Activated T-helper 1 cell treated with Interleukin-2 at 50 U/mL for 16 hours (primary cell): ENCODE measurements around the gene XPR1.
"Not testable (repeated sequence)": the region's sequence is repeated elsewhere in the genome, so short reads cannot be mapped to it uniquely, and the experiment has no call there.

ENCODE experiments used
- DNase-seq: peaks from one replicate; pipeline ENCODE4 v3.0.0-alpha.2; 2020; ENCODE audit warnings: low read depth

XPR1 gene

DNA sequence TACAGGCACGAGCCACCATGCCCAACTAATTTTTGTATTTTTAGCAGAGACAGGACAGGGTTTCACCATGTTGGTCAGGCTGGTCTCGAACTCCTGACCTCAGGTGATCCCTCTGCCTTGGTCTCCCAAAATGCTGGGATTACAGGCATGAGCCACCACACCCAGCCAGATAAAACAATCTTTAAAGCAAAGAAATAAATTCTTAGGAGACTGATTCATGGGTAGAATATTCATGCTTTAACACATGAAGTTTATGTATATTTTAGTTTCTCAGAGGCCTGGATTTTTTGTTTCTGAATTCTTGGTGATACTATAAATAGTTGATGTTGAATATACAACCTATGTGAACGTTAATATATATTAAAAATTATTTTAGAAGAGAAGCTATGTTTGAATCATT lies 153.5 kb downstream of the XPR1 start:
- no peak for DNase-seq

DNA sequence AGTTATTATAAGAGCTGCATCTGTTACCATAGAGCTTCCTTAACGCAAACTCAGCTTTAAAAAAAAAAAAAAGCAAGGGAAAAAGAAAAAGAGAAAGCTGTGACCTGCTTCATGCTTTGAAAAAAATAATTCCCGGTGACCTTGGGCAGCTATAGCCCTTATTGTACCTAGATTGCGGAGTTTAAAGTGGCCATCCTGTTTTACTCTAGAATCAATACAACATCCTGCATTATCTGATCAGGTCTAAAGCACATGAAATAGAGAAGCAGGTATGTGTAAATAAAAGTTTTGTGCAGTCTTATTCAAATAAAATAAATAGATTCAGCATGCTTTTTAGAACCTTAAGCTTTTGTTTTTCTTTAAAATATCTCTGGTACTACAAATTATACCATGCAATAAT lies 154.1 kb downstream of the XPR1 start:
- no peak for DNase-seq

DNA sequence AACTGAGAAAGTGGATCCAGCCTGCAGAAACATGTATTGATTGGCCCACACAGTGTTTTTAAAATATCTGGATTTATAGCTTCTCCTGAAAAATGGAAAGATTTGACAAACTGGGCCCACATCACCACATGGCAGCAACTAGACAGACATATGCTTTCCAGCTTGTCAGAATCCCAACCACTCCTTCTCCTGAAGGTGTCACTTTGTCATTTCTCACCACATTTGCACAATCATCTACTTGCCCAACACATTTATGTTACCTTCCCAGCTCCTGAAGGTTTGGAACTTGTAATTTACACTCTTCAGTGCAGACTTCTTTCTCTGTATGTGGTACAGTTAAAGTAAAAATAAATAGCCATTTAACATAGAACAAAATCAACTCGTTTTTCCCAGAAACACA lies 154.8 kb downstream of the XPR1 start:
- DNase-seq: no peak

DNA sequence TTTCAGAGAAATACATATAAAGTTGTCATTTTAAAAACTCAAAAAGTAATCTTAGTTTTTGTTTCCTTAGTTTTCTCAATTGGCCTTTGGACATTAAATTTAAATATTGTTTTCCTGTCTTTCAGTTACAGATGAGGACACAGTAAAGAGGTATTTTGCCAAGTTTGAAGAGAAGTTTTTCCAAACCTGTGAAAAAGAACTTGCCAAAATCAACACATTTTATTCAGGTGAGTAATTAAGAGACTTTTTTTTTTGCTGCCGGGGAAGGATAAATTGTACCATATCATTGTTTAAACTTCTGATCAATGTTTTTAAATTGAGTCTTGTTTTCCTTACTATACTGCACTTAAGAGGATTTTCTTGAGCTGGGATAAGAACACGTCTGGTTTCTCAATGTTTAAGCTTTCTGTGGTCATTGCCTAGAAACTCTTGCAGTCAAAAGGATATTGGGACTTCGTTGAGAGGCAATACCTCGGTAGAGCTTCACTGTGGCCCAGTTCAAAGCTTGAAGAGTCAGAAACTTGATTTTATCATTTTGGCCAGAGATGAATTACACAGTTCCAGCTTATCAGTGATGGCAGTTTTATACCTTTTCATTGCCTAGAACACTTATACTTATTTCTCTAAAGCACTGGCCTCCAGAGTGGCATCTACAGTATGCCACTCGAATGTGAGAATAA lies 155.9 kb downstream of the XPR1 start:
- DNase-seq: no peak

DNA sequence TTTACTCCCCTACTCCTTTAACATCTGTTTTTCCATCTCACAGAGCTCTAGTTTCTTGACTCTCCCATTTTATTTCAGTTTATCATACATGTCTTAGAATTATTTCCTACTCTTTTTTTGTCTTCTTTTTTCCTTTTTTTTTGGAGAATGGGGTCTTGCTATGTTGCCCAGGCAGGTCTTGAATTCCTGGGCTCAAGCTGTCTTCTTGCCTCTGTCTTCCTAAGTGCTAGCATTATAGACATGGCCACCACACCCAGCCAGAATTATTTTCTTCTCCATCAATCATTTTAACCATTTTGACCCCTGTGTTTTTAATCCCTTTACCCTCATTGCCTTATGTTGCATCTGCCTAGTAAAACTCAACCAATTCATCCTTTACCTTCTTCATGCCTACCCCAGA lies 157.6 kb downstream of the XPR1 start:
- no peak for DNase-seq

DNA sequence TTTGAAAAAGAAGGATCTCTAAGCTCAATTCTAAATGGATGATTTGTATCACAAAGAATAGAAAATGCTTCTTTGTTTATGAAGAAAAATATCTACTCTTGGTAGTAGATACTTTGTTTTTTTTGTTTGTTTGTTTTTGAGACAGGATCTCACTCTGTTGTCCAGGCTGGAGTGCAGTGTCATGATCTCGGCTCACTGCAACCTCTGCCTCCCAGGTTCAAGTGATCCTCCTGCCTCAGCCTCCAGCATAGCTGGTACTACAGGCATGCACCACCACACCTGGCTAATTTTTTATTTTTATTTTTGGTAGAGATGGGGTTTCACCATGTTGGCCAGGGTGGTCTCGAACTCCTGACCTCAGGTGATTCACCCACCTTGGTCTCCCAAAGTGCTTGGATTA lies 159.3 kb downstream of the XPR1 start:
- not testable (repeated sequence) for DNase-seq

DNA sequence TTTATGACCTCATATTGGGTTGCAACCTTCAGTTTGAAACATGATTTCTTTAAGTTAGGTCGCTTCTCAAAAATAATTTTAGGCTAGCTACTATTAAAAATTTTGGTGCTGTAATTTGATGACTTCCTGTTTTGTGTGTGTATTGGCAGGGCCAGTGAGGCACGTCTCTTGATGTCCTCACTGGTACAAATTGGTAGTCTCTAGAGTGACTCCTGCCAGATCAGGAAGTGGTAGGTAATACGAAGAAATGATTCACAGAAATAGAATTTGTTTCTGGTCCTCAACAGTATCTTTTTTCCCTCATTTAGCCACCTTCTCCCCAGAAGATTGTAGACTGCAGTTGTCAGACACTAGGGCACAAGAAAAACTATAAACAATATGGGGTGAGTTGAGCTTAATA lies 160.0 kb downstream of the XPR1 start:
- no peak for DNase-seq

DNA sequence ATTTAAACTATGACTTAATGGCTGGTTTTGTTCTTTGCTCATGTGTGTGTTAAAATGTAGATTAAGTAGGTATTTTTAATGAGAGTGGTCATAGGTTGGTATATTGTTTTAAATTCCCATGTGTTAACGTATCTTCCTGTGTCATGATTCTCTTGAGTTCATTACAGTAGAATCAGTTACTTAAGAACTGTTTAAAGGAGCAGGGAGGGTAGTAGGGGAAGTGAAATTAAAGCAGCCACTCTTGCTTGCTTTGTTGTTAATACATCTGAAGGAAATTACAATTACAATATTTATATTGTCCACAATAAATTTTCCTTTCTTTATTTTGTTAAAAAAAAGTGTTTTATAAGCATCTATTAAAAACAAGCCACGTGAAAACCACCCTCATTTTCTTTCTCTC lies 161.6 kb downstream of the XPR1 start:
- no peak for DNase-seq

DNA sequence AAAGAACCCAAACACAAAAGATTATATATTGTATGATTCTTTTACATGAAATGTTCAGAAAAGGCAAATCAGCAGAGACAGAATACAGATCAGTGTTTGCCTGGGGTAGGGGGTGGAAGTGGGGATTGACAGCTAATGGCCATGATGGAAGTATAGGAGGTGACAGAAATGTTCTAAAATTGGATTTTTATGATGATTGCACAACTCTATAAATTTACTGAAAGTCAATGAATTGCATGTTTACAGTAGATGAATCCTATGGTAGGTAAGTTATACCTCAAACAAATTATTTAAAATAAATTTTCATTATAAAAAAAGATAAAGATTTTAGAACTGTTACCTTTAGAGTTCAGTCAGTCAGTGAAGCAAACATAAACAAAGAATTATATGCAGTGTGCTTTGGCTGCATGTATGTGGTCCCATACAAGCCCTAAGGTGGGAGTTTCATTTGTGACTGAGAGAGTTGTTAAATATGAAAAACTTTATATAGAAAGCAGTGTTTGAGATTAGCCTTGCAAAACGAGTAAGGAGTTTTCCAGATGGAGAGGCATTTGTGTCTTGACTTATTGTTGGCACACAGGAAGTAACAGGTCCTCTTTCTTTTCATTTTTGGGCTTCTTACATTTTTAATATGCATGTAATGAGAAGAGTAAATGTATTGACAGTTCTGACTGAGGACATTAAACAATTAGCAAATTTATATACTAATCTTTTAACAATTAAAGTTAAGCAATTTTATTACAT lies 165.2 kb downstream of the XPR1 start:
- DNase-seq: no peak

DNA sequence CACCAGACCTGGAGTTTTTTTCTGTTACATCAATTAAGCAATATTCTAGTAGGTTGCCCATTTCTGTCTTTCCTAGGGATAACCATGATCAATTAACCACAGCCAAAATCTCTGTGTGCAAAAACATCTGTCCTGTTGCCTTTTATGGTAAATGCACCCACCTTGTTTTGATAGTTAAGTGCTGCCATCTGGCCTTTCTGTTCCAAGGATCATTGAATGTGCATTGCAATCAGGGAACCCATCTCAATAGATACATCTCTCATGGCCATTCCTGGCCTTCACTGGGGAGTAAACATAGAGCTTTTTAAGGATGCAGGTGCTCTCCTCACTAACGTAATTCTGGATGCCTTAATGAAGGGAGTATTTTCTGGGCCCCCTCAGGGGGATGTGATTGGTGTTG lies 169.1 kb downstream of the XPR1 start:
- no peak for DNase-seq

DNA sequence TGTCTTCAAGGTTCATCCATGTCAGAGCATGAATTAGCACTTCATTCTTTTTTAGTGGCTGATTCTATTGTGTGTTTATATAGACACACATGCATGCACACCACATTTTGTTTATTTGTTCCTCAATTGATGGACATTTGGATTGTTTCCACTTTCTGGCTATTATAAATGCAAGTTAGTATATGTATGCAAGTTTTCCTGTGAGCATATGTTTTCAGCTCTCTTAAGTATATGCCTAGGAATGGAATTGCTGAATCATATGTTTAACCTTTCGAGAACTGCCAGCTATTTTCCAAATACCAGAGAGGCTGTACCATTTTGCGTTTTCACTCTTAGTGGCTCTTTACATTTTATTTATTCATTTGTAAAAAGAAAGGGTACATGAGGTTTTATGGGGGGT lies 171.0 kb downstream of the XPR1 start:
- no peak for DNase-seq

DNA sequence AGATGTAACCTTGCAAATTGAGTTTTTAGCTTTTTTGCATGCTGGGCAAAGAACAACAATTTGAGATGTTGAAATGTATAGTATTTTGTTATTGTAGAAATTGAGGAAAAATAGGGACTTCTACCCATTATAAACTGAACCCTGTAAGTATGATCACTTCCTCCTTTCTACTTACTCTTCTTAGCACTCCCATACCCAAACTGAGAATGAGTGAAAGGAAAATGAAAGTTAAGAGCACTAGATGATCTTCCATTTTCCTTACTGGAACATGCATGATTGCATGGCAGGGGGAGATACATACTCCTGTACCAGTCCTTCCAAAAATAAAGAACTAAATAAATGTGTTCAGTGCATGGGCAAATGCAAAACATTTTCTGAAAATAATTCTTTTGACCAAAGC lies 173.5 kb downstream of the XPR1 start:
- DNase-seq: no peak

DNA sequence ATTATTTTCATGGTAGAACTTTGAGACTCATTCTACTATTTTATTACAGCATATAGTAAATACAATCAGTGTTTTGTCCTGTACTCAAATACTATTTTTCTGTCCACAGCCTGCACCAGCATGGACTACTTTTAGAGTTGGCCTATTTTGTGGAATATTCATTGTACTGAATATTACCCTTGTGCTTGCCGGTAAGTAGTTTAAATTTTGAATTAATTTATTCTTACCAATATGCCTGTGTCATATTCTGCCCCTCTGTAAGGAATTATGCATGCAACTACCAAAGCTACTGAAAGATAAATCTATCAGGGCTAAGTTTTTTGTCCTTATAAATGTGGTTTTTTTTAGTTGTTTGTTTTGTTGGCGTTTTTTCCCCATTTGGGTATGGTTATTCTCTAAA lies 179.5 kb downstream of the XPR1 start:
- no peak for DNase-seq

DNA sequence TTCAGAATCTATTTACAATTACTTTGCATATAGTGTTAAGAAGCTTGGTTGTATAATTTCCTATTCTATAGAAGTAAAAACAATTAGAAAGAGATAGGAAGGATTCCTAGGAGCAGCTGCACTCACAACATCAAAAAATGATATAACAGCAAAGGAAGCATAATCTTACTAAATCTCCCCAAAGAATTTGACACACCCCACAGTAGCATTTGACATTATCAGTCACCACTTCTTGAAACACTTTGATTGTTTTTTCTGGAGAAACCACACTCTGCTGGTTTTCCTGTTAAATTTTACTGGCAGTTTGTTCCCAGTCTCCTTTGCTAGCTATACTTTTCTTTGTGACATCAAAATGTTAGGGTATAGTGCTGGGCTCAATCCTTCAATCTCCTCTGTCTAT lies 180.1 kb downstream of the XPR1 start:
- no peak for DNase-seq

DNA sequence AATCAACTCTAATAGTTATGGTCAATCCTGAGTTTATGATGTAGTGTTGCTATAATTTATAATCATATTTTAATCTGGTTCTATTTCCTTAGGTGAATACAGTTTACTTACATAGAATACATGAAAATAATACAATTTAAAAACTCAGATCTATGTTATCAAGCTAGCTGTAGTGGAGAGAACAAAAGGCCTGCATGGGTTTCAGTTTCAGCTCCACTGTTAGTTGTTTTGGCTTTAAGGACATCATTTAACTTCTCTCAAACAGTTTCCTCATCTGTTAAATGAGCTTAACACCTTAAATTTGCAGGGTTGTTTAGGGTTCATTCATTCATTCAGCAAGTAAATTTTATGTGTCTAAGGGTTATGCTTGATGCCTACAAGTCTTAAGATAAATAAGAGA lies 182.4 kb downstream of the XPR1 start:
- DNase-seq: no peak

DNA sequence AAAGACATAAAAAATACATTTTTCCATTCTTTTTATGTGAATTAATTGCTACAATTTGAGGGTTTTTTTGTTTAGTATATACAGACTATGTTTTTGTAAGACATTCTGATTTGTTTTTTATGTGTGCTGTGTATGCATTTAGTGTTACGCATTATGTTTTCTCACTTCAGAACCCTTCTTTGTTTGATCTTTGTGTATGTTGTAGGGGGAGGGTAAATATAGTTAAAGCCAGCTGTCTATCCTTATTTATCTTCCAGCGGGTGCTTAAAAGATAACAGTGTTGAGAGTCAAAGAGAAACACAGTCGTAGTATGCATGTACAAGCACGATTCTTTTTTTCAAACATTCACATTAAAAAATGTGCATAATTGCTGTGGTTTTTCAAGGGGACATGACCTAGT lies 183.4 kb downstream of the XPR1 start:
- DNase-seq: no peak

DNA sequence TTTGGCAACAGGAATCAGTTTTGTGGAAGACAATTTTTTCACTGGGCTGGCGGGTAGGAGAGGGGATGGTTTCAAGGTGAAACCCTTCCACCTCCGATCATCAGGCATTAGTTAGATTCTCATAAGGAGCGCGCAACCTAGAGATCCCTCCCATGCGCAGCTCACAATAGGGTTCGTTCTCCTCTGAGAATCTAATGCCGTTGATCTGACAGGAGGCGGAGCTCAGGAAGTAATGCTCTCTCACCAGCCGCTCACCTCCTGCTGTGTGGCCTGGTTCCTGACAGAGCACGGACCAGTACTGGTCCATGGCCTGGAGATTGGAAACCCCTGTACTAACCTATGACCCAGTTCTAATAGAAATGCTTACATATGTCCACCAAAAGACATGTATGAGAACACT lies 184.3 kb downstream of the XPR1 start:
- no peak for DNase-seq

DNA sequence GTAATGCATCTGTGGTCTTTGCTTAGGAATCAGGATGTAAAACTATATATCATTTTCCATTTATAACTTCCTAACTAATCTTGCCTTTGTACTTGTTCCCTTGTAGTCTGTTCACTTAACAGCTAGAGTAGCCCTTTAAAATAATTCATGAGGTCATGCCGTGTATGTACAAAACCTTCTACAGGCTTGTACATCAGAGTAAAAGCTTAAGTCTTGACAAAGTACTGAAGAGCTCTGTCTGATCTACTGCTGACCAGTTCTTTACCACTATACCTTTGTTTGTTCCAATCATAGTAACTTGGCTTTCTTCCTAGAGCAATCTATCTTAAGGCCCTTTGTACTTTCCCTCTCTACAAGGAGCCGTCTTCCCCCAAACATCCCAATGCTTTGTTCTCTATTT lies 190.1 kb downstream of the XPR1 start:
- DNase-seq: no peak

DNA sequence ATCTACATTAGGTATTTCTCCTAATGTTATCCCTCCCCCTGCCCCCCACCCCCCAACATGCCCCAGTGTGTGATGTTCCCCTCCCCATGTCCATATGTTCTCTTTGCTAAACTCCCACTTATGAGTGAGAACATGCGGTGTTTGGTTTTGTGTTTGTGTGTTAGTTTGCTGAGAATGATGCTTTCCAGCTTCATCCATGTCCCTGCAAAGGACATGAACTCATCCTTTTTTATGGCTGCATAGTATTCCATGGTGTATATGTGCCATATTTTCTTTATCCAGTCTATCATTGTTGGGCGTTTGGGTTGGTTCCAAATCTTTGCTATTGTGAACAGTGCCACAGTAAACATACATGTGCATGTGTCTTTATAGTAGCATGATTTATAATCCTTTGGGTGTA lies 199.7 kb downstream of the XPR1 start:
- DNase-seq: not testable (repeated sequence)

DNA sequence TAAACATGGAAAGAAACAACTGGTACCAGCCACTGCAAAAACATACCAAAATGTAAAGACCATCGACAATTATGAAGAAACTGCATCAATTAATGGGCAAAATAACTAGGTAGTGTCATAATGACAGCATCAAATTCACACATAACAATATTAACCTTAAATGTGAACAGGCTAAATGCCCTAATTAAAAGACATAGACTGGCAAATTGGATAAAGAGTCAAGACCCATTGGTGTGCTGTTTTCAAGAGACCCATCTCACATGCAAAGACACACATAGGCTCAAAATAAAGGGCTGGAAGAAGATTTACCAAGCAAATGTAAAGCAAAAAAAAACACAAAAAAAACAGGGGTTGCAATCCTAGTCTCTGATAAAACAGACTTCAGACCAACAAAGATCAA lies 201.4 kb downstream of the XPR1 start:
- not testable (repeated sequence) for DNase-seq

DNA sequence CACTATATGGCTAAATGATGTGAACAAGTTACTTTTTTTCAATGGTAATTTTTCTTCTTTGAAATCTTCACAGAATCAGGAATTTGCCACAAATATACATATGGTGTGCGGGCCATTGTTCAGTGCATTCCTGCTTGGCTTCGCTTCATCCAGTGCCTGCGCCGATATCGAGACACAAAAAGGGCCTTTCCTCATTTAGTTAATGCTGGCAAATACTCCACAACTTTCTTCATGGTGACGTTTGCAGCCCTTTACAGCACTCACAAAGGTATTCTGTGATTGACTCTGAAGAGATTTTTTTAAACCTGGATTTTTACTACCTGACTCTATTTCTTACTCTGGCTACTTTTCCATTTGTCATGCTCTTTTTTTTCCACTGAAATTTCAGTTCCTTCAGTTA lies 204.6 kb downstream of the XPR1 start:
- DNase-seq: no peak

DNA sequence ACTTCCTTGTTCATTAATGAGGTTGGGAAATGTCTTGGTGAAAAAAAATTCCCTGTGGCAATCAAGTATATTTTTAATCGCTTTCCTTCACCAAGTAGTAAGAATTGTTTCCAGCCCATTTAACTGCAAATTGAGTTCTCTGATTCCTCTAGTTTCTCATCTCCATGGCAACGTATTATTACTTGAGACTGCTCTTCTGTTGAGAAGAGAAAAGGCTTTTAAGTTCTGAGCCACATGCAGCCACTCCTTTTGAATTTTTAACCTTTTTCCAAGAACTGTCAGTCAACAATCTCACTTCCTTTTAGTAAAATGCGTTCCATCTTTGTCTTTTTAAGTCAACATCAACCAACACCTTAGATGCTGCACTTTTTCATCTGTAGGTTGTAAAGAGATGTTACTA lies 205.2 kb downstream of the XPR1 start:
- no peak for DNase-seq

DNA sequence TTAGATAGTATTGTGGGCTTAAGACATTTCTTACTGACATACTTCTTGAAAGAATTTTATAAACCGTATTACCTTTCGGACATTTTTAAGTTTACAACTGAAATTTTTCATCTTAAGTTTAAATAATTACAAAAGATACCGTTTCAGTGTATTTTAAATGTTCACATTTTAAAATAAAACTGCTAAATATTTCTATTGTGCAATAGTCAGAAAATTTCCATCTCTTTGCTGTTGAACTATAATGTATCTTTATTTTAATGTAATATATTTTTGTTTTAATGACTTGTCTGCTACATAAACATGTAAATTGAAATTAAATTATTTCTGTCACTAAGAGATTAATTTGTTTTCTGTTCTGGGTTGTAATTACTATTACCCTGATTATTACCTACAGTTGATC lies 206.7 kb downstream of the XPR1 start:
- DNase-seq: no peak

DNA sequence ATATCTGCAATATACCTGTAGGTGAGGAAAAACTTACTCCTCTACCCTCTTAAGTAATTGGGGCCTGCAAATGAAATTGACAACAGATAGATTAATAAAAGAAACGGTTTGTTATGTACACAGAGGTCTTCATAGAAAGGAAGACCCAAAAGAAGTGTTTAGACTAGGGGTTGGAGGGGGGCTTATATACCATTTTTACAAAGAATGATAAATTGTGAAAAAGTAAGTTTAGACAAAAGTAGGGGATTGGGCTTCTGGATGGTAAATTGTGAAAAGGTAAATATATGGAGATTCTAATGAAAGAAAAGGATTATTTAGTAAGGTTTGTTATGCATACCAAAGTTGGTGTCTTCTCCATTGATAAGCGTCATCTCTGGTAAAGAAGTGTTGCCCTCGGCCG lies 207.7 kb downstream of the XPR1 start:
- DNase-seq: no peak
